HCT116 (cell line): ENCODE data around the gene HRH2. TPM values are rescaled to one million over a fixed set of nuclear protein-coding genes. Genes with fewer than 3 reads are reported as not detected.
"Not testable (repeated sequence)": the region's sequence is repeated elsewhere in the genome, so short reads cannot be mapped to it uniquely, and the experiment has no call there.

Experiments used
- ATAC-seq: fragments of 200-7000 bp; cut with Tn5 transposase; 2 replicates; pipeline ENCODE4 v1.9.1; 2020; ENCODE audit warnings: mild to moderate bottlenecking, moderate library complexity
- BruUV-seq: library from RNA; stranded (reverse); fragments of 400-500 nt; replicated peaks from 2 replicates; lab custom pipeline; 2021; lab: Mats Ljungman, UMichigan
- CTCF ChIA-PET: fragments of 300-600 bp; sonication (Branson Sonifier 250); formaldehyde crosslinking; loops from one replicate; lab custom pipeline; 2021; ENCODE audit warnings: antibody characterized with exemption; lab: Charles Lee
- POLR2A ChIA-PET: fragments of 300-600, 350-600 bp; sonication (Branson Sonifier 250); formaldehyde crosslinking; loops from one replicate; lab custom pipeline; 2021; ENCODE audit warnings: antibody characterized with exemption; lab: Charles Lee
- RAD21 ChIA-PET, 2 experiments: fragments of 300-600 bp; sonication (Branson Sonifier 250); formaldehyde crosslinking; loops; one replicate each; lab custom pipeline; 2023; ENCODE audit warnings: low total read pairs in 2 of 2; ENCODE audit not compliant: uncharacterized antibody in 2 of 2, unreplicated experiment in 2 of 2, low non-redundant PET in 1 of 2; lab: Charles Lee
- DNase-seq: peaks from one replicate; pipeline ENCODE4 v3.0.0-alpha.2; 2010; ENCODE audit warnings: low read depth, low spot score
- H2AFZ ChIP-seq: fragments of 200-600 bp; shearing (Covaris generic), sonication (generic); 2 replicates; pipeline ENCODE4 v1.6.1; 2017; ENCODE audit warnings: low read depth, mixed run types, mixed read lengths, antibody characterized with exemption, low read length; ENCODE audit not compliant: poor library complexity, severe bottlenecking
- H3K27ac ChIP-seq: 2 replicates; pipeline ENCODE4 v1.5.1; 2012; ENCODE audit warnings: low read depth, low read length
- H3K27me3 ChIP-seq: fragments of 200-600 bp; sonication (generic); 2 replicates; pipeline ENCODE4 v1.6.1; 2016; ENCODE audit warnings: mixed run types, low read length, mixed read lengths; ENCODE audit not compliant: insufficient read depth
- H3K36me3 ChIP-seq, 2 experiments: fragments of 200-500 bp in 1 of 2; fragments of 200-600 bp in 1 of 2; sonication (Bioruptor generic) in 1 of 2; sonication (generic) in 1 of 2; 2 replicates each; pipeline versions ENCODE4 v1.5.1 to v1.6.1; 2014 to 2016; ENCODE audit warnings: low read length in 2 of 2, inconsistent platforms in 1 of 2, mixed read lengths in 1 of 2, mixed run types in 1 of 2; ENCODE audit not compliant: insufficient read depth in 2 of 2, control insufficient read depth in 1 of 2
- H3K4me1 ChIP-seq, 2 experiments: fragments of 200-600 bp in 1 of 2; sonication (generic) in 1 of 2; 2 replicates each; pipeline versions ENCODE4 v1.5.1 to v1.6.1; 2012 to 2017; ENCODE audit warnings: low read length in 2 of 2, inconsistent platforms in 1 of 2, mild to moderate bottlenecking in 1 of 2, mixed read lengths in 1 of 2, mixed run types in 1 of 2, moderate library complexity in 1 of 2; ENCODE audit not compliant: insufficient read depth in 2 of 2, control insufficient read depth in 1 of 2
- H3K4me2 ChIP-seq: fragments of 200-600 bp; sonication (generic); 2 replicates; pipeline ENCODE4 v1.6.1; 2017; ENCODE audit warnings: mixed run types, low read length, mixed read lengths
- H3K4me3 ChIP-seq, 2 experiments: fragments of 200-600 bp in 1 of 2; sonication (generic) in 1 of 2; replicated peaks in 1 of 2; 2 replicates each; pipeline ENCODE4 v1.5.1; 2011 to 2016; ENCODE audit warnings: low read length in 2 of 2, control low read depth in 1 of 2, low read depth in 1 of 2, mild to moderate bottlenecking in 1 of 2, mixed read lengths in 1 of 2, mixed run types in 1 of 2
- H3K79me2 ChIP-seq: fragments of 200-600 bp; sonication (generic); 2 replicates; pipeline ENCODE4 v1.6.1; 2017; ENCODE audit warnings: mild to moderate bottlenecking, mixed run types, low read length, moderate library complexity, mixed read lengths; ENCODE audit not compliant: insufficient read depth
- H3K9ac ChIP-seq: fragments of 200-600 bp; sonication (generic); 2 replicates; pipeline ENCODE4 v1.6.1; 2016; ENCODE audit warnings: low read length, mixed read lengths
- H3K9me2 ChIP-seq: fragments of 200-600 bp; sonication (generic), shearing (Covaris generic); 2 replicates; pipeline ENCODE4 v1.6.1; 2017; ENCODE audit warnings: mixed run types, mild to moderate bottlenecking, moderate library complexity; ENCODE audit not compliant: insufficient read depth
- H3K9me3 ChIP-seq, 2 experiments: fragments of 200-500 bp in 1 of 2; fragments of 200-600 bp in 1 of 2; sonication (Bioruptor generic) in 1 of 2; sonication (generic) in 1 of 2; 2 replicates each; pipeline ENCODE4 v1.6.1; 2014 to 2017; ENCODE audit warnings: low read length in 2 of 2, mixed read lengths in 2 of 2, inconsistent platforms in 1 of 2, low read depth in 1 of 2, mild to moderate bottlenecking in 1 of 2, mixed run types in 1 of 2, moderate library complexity in 1 of 2; ENCODE audit not compliant: control insufficient read depth in 1 of 2, insufficient read depth in 1 of 2
- H4K20me1 ChIP-seq: fragments of 200-600 bp; sonication (generic), shearing (Covaris generic); 2 replicates; pipeline ENCODE4 v1.6.1; 2017; ENCODE audit warnings: mixed run types, mild to moderate bottlenecking, moderate library complexity; ENCODE audit not compliant: insufficient read depth
- FOSL1 ChIP-seq: IDR thresholded peaks from 2 replicates; pipeline ENCODE4 v1.6.1; 2012; ENCODE audit warnings: low read depth
- POLR2AphosphoS5 ChIP-seq: IDR thresholded peaks from 2 replicates; pipeline ENCODE4 v1.6.1; 2011; ENCODE audit warnings: mild to moderate bottlenecking, low read depth, low read length, moderate library complexity
- SRF ChIP-seq: IDR thresholded peaks from 2 replicates; pipeline ENCODE4 v1.6.1; 2012; ENCODE audit warnings: low read depth
- intact Hi-C: fragments of 100-400 bp; cut with micrococcal nuclease; formaldehyde crosslinking; loops from 2 replicates; pipeline ENCODE4 v1.10.0; 2022
- total RNA-seq: library from RNA; stranded (reverse); gene quantifications from one replicate; pipeline ENCODE4 v1.2.1, GENCODE V29; 2021; ENCODE audit not compliant: unreplicated experiment
- TF ChIP-seq, protein P1 (sequence below), 3 experiments: fragments of 200-600 bp in 1 of 3; sonication (generic) in 1 of 3; IDR thresholded peaks in 2 of 3; conservative IDR thresholded peaks in 1 of 3; 2 replicates each; pipeline ENCODE4 v1.5.1; 2012 to 2017; ENCODE audit warnings: low read depth in 2 of 3, low read length in 2 of 3, antibody characterized with exemption in 1 of 3, borderline replicate concordance in 1 of 3, control low read depth in 1 of 3, mild to moderate bottlenecking in 1 of 3, mixed read lengths in 1 of 3, mixed run types in 1 of 3, moderate library complexity in 1 of 3; ENCODE audit not compliant: insufficient read depth in 1 of 3
- TF ChIP-seq, protein P2 (sequence below): IDR thresholded peaks from 2 replicates; pipeline ENCODE4 v1.6.1; 2012; ENCODE audit warnings: low read depth

The HRH2 gene
- total RNA-seq, 1 experiment from 2014 or later = 0.12 TPM

DNA sequence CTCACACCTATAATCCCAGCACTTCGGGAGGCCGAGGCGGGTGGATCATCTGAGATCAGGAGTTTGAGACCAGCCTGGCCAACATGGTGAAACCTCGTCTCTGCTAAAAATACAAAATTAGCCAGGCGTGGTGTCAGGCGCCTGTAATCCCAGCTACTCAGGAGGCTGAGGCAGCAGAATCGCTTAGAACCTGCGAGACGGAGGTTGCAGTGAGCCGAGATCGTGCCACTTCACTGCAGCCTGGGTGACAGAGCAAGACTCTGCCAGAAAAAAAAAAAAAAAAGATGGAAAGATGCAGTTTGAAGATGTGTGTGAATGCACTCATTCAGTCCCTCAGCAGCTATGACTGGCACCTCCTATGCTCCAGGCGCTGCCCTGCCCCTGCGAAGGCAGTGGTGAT lies 41.3 kb upstream of the HRH2 start:
- H3K27me3 ChIP-seq, H3K4me2 ChIP-seq, H3K4me3 ChIP-seq, H2AFZ ChIP-seq, H3K9me3 ChIP-seq, H3K9ac ChIP-seq, BruUV-seq, CTCF ChIA-PET, DNase-seq, H3K27ac ChIP-seq, H3K4me1 ChIP-seq, intact Hi-C loops, ATAC-seq, H3K79me2 ChIP-seq, POLR2A ChIA-PET, H3K9me2 ChIP-seq, H4K20me1 ChIP-seq, H3K36me3 ChIP-seq, RAD21 ChIA-PET: not testable (repeated sequence)

DNA sequence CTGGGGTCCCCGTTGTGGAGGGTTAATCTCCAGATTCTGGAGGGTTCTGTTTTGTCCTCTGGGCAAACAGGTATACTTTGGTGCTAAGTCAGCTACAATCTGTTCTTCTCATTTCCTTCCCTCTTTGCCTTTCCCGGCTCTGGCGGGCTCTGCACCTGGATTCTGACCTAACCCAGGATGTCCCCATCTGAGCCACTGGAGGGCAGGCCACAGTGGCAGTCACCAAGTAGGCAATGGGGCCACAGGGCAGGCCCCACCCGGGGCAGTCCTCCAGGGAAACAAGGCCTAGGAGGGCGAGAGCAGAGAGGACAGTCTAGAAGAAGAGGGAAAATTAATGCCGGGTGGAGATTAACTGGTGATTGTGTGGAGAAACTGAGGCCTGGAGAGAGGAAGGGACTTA lies 40.4 kb upstream of the HRH2 start:
- RAD21 ChIA-PET = no interaction called here
- H3K9me3 ChIP-seq = no peaks in the 10 kb centered on the region
- H3K4me2 ChIP-seq = no peak overlapping the region
- BruUV-seq = no TSS peak
- ATAC-seq = peak; percentile 80; the same call in 1 of the 2 replicates
- no peaks in the 10 kb centered on the region for H3K4me1 ChIP-seq
- no peak overlapping the region for H3K27ac ChIP-seq
- H3K9me2 ChIP-seq = no peaks in the 10 kb centered on the region
- no peak overlapping the region for H3K4me3 ChIP-seq
- H2AFZ ChIP-seq = no peak overlapping the region
- no peak overlapping the region for H3K9ac ChIP-seq
- POLR2A ChIA-PET = no interaction called here
- intact Hi-C loops = no loop called here
- H3K79me2 ChIP-seq = no peaks in the 10 kb centered on the region
- no peak for TF ChIP-seq SRF
- TF ChIP-seq, protein P1, sequence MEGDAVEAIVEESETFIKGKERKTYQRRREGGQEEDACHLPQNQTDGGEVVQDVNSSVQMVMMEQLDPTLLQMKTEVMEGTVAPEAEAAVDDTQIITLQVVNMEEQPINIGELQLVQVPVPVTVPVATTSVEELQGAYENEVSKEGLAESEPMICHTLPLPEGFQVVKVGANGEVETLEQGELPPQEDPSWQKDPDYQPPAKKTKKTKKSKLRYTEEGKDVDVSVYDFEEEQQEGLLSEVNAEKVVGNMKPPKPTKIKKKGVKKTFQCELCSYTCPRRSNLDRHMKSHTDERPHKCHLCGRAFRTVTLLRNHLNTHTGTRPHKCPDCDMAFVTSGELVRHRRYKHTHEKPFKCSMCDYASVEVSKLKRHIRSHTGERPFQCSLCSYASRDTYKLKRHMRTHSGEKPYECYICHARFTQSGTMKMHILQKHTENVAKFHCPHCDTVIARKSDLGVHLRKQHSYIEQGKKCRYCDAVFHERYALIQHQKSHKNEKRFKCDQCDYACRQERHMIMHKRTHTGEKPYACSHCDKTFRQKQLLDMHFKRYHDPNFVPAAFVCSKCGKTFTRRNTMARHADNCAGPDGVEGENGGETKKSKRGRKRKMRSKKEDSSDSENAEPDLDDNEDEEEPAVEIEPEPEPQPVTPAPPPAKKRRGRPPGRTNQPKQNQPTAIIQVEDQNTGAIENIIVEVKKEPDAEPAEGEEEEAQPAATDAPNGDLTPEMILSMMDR (IDR thresholded peaks at IDR 0.05 in 2 of 3, conservative IDR thresholded peaks at IDR 0.05 in 1 of 3; ENCODE audit: borderline replicate concordance in 1 of 3, insufficient read depth in 1 of 3, low read depth in 2 of 3, low read length in 2 of 3) = peak in 2 of 3 experiments; percentile 30 to 42; a peak in 4 of 6 replicates
- TF ChIP-seq POLR2AphosphoS5 = no peak
- TF ChIP-seq, protein P2, sequence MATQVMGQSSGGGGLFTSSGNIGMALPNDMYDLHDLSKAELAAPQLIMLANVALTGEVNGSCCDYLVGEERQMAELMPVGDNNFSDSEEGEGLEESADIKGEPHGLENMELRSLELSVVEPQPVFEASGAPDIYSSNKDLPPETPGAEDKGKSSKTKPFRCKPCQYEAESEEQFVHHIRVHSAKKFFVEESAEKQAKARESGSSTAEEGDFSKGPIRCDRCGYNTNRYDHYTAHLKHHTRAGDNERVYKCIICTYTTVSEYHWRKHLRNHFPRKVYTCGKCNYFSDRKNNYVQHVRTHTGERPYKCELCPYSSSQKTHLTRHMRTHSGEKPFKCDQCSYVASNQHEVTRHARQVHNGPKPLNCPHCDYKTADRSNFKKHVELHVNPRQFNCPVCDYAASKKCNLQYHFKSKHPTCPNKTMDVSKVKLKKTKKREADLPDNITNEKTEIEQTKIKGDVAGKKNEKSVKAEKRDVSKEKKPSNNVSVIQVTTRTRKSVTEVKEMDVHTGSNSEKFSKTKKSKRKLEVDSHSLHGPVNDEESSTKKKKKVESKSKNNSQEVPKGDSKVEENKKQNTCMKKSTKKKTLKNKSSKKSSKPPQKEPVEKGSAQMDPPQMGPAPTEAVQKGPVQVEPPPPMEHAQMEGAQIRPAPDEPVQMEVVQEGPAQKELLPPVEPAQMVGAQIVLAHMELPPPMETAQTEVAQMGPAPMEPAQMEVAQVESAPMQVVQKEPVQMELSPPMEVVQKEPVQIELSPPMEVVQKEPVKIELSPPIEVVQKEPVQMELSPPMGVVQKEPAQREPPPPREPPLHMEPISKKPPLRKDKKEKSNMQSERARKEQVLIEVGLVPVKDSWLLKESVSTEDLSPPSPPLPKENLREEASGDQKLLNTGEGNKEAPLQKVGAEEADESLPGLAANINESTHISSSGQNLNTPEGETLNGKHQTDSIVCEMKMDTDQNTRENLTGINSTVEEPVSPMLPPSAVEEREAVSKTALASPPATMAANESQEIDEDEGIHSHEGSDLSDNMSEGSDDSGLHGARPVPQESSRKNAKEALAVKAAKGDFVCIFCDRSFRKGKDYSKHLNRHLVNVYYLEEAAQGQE = no peak
- TF ChIP-seq FOSL1 = no peak
- H3K36me3 ChIP-seq = no peaks in the 10 kb centered on the region
- no peaks in the 10 kb centered on the region; the same call in 1 of the 2 replicates for H4K20me1 ChIP-seq
- no peak for DNase-seq
- CTCF ChIA-PET = no interaction called here
- no peaks in the 10 kb centered on the region for H3K27me3 ChIP-seq
